Measurements from ENCODE around the gene CAMTA1. TPM values are rescaled to one million over a fixed set of nuclear protein-coding genes. Genes with fewer than 3 reads are reported as not detected.
A peak's percentile ranks its signal among the peaks of the same experiment; 100 is the strongest.

The CAMTA1 gene
- total RNA-seq, 1 donor from 2014 or later = 268 TPM

GRCh38 chr1:7584643-7585042 is 799.4 kb downstream of the CAMTA1 start:
- no peaks in the 10 kb centered on the region for H3K79me2 ChIP-seq (ENCODE audit: low read depth)
- no peak overlapping the region for H3K4me2 ChIP-seq
- no peaks in the 10 kb centered on the region for H3K9me3 ChIP-seq (ENCODE audit: low read depth)
- Mint-ChIP-seq H3K4me3 (no peak overlapping the region), H3K9me3 (no peaks in the 10 kb centered on the region), H3K4me1 (no peaks in the 10 kb centered on the region), H3K27ac (no peak overlapping the region), H3K36me3 (no peaks in the 10 kb centered on the region), H3K27me3 (ENCODE audit: insufficient read depth, low read depth) (peaks cover 6% of the 10 kb centered on the region)
- no peak for DNase-seq (ENCODE audit: low spot score)
- H3K36me3 ChIP-seq = no peaks in the 10 kb centered on the region
- no peaks in the 10 kb centered on the region for H3K27me3 ChIP-seq
- no peak overlapping the region for H3K4me3 ChIP-seq
- no peaks in the 10 kb centered on the region for H4K20me1 ChIP-seq (ENCODE audit: low read depth)
- no peaks in the 10 kb centered on the region for H3K4me1 ChIP-seq
- no peak overlapping the region for H3K9ac ChIP-seq
- no peak for TF ChIP-seq EZH2 (IDR thresholded peaks at IDR 0.05)
- TF ChIP-seq CTCF (IDR thresholded peaks at IDR 0.05) = no peak
- TF ChIP-seq EZH2phosphoT487 (IDR thresholded peaks at IDR 0.05) = no peak
- H2AFZ ChIP-seq (replicated peaks) = no peak overlapping the region
- H3K27ac ChIP-seq = no peak overlapping the region
- H3F3A ChIP-seq (ENCODE audit: low read depth) = no peaks in the 10 kb centered on the region

DNA sequence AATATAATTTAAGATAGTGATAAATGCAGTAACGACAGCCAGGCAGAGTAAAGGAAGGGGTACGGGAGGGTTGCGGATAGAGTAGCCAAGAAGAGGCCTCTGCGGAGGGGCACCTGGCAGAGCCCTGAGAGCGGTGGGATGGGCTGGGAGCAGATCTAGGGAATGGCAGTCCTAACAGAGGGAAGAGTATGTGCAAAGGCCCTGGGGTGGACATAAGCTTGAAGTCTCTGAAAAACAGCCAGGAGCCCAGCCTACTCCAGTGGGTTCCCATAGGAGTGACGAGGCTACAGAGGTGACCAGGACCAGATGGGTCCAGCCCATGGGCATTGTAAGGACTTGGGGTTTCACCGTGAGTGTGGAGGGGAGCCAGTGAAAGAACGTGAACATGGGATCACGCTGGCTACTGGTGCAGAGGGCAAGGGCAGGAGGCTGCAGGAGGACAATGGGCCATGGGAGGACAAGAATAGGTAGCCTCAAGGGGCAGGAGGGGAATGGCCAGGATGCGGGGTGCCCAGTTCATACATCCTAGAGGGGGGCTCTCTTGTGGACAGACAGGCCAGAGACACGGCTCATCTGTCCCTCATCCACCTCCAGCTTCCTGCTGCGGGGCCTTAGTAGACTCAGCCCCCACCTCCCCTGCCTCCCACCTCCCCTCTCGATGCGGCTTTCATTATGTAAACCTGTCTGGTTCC is 800.1 kb downstream of the CAMTA1 start:
- H3K9me3 ChIP-seq (ENCODE audit: low read depth) = no peaks in the 10 kb centered on the region
- no peaks in the 10 kb centered on the region for H3K4me1 ChIP-seq
- H3K27ac Mint-ChIP-seq = peak overlapping the region; percentile 41
- H2AFZ ChIP-seq (replicated peaks) = no peak overlapping the region
- DNase-seq (ENCODE audit: low spot score) = no peak
- H3K9ac ChIP-seq = no peak overlapping the region
- H3K27me3 Mint-ChIP-seq (ENCODE audit: insufficient read depth, low read depth) = peaks cover 6% of the 10 kb centered on the region
- H3K4me1 Mint-ChIP-seq = no peaks in the 10 kb centered on the region
- no peak overlapping the region for H3K27ac ChIP-seq
- H3K36me3 Mint-ChIP-seq = no peaks in the 10 kb centered on the region
- H3K4me2 ChIP-seq = no peak overlapping the region
- no peaks in the 10 kb centered on the region for H3F3A ChIP-seq (ENCODE audit: low read depth)
- no peaks in the 10 kb centered on the region for H3K79me2 ChIP-seq (ENCODE audit: low read depth)
- no peak overlapping the region for H3K4me3 ChIP-seq
- no peak overlapping the region for H3K4me3 Mint-ChIP-seq
- no peaks in the 10 kb centered on the region for H3K9me3 Mint-ChIP-seq
- no peaks in the 10 kb centered on the region for H4K20me1 ChIP-seq (ENCODE audit: low read depth)
- H3K36me3 ChIP-seq = no peaks in the 10 kb centered on the region
- TF ChIP-seq EZH2phosphoT487 (IDR thresholded peaks at IDR 0.05) = no peak
- no peak for TF ChIP-seq EZH2 (IDR thresholded peaks at IDR 0.05)
- no peak for TF ChIP-seq CTCF (IDR thresholded peaks at IDR 0.05)
- no peaks in the 10 kb centered on the region for H3K27me3 ChIP-seq

DNA sequence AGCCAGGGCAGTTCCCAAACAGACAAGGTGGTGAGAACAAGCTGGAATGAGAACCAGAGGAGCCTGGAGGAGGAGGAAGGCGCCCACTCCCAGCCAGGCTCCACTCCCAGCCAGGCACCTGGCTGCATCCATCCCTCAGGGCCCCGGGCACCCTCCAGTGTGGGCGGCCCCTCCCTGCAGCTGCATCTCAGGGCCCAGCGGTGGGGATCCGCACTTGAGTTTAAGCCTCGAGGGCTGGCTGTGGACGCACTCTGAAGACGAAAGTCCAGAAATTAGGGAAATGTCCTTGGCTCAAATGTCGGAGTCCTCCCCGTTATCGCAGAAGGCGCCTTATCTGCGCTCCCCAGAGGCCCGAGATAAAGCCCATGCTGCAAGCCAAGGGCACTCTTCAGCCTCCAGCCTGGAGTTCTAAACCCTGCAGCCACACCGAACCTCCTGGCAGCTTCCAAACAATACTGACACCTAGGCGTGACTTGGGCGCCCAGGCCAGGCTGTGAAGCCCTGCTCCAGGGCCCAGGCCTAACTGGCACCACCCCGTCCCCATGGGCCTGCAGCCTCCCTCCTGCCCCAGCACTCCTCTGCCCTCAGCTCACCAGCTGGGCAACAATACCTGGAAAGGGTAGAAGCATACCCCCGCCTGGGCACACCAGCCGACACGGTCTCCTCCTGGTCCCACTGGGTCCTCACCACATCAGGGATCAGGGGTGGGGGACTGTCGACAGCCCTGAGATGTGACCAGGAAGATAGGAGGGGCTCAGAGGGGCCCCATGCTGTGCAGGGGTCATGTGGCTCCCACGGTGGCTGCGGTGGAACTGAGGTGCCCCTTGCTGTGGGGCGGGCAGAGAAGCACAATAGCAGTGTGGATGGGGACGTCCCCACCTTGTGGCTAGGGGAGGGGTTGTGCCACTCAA is 801.0 kb downstream of the CAMTA1 start:
- no peaks in the 10 kb centered on the region for H3K4me1 ChIP-seq
- Mint-ChIP-seq H3K27me3 (ENCODE audit: insufficient read depth, low read depth) (peaks cover 7% of the 10 kb centered on the region), H3K36me3 (no peaks in the 10 kb centered on the region), H3K27ac (no peak overlapping the region), H3K9me3 (no peaks in the 10 kb centered on the region), H3K4me1 (no peaks in the 10 kb centered on the region), H3K4me3 (no peak overlapping the region)
- H3K4me3 ChIP-seq = no peak overlapping the region
- no peaks in the 10 kb centered on the region for H4K20me1 ChIP-seq (ENCODE audit: low read depth)
- H3K79me2 ChIP-seq (ENCODE audit: low read depth) = no peaks in the 10 kb centered on the region
- TF ChIP-seq EZH2 (IDR thresholded peaks at IDR 0.05) = no peak
- no peak for TF ChIP-seq CTCF (IDR thresholded peaks at IDR 0.05)
- TF ChIP-seq EZH2phosphoT487 (IDR thresholded peaks at IDR 0.05) = no peak
- H3K27me3 ChIP-seq = no peaks in the 10 kb centered on the region
- H3K36me3 ChIP-seq = no peaks in the 10 kb centered on the region
- H3K9me3 ChIP-seq (ENCODE audit: low read depth) = no peaks in the 10 kb centered on the region
- H3K27ac ChIP-seq = no peak overlapping the region
- H2AFZ ChIP-seq (replicated peaks) = no peak overlapping the region
- no peak for DNase-seq (ENCODE audit: low spot score)
- no peaks in the 10 kb centered on the region for H3F3A ChIP-seq (ENCODE audit: low read depth)
- H3K9ac ChIP-seq = no peak overlapping the region
- H3K4me2 ChIP-seq = no peak overlapping the region

Measured in neural progenitor cell (in vitro differentiated cells).